PFSK-1 (cell line): ENCODE measurements around the gene TEX13D.

Source experiments
- POLR2AphosphoS5 ChIP-seq: IDR thresholded peaks from 2 replicates; pipeline ENCODE4 v1.6.1; 2012; ENCODE audit warnings: low read depth, mild to moderate bottlenecking, control low read depth, low read length, moderate library complexity
- TAF1 ChIP-seq: IDR thresholded peaks from 2 replicates; pipeline ENCODE4 v1.6.1; 2012; ENCODE audit warnings: low read length, control low read depth, borderline replicate concordance; ENCODE audit not compliant: insufficient read depth

DNA sequence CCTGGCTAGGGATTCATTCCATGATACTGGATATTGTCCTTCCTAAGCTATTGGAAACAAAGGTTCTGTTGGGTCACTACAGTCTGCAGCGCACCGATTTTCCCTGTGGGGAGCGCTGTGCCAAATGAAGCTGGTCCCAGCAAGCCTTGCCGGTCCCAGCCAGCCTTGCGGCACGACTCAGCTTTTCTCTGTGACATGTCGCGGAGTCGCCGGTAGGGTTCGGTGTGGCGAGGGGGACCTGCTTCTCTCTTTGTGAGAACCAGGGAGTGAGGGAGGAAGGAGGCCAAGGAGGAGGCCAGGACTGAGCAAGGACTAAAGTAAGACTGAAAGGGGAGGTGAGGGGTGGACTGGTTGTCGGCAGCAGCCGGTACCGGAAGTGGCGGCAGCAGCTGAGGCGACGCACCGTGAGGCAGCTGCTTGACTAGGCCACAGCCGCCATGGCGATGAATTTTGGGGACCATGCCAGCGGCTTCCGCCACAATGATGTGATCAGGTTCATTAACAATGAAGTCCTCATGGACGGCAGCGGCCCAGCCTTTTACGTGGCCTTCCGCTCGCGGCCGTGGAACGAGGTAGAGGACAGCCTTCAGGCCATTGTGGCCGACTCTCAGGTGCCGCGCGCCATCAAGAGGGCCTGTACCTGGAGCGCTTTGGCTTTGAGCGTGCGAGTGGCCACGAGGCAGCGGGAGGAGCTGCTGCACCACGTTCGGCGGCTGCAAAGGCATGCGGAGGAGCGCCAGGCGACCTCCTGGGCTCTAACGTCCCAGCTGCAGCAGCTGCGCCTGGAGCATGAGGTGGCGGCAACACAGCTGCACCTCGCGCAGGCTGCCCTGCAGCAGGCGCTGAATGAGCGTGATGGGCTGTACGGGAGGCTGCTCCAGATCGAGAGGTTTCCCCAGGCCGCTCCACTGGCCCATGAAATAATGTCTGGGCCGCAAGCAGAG lies at the start of gene TEX13D:
- no peak for TF ChIP-seq POLR2AphosphoS5
- TF ChIP-seq TAF1, result no peak
